Skeletal muscle tissue (tissue), 4 donors: Measurements from ENCODE around the gene SCYL3. TPM values are rescaled to one million over a fixed set of nuclear protein-coding genes. Genes with fewer than 3 reads are reported as not detected.
"Not testable (repeated sequence)": the region's sequence is repeated elsewhere in the genome, so short reads cannot be mapped to it uniquely, and the experiment has no call there.

ENCODE experiments used
- H3K27ac ChIP-seq: one replicate; pipeline ENCODE4 v1.7.0; 2013; ENCODE audit warnings: mild to moderate bottlenecking, low read depth, low read length, inconsistent platforms
- H3K27me3 ChIP-seq, 3 donors: one replicate each; pipeline ENCODE4 v1.7.0; 2013; ENCODE audit warnings: low read length in 3 of 3; ENCODE audit not compliant: control insufficient read depth in 3 of 3, insufficient read depth in 3 of 3
- H3K36me3 ChIP-seq, 3 donors: one replicate each; pipeline ENCODE4 v1.7.0; 2013; ENCODE audit warnings: low read length in 3 of 3; ENCODE audit not compliant: control insufficient read depth in 3 of 3, insufficient read depth in 3 of 3
- H3K4me1 ChIP-seq, 3 donors: one replicate each; pipeline ENCODE4 v1.7.0; 2013; ENCODE audit warnings: low read length in 3 of 3, mild to moderate bottlenecking in 3 of 3; ENCODE audit not compliant: control insufficient read depth in 3 of 3, insufficient read depth in 3 of 3
- H3K4me3 ChIP-seq, 3 donors: one replicate each; pipeline ENCODE4 v1.7.0; 2013; ENCODE audit warnings: low read length in 3 of 3
- H3K9ac ChIP-seq, 3 donors: one replicate each; pipeline ENCODE4 v1.7.0; 2013; ENCODE audit warnings: low read length in 3 of 3, mild to moderate bottlenecking in 3 of 3, moderate library complexity in 2 of 3, low read depth in 1 of 3
- H3K9me3 ChIP-seq, 3 donors: one replicate each; pipeline ENCODE4 v1.7.0; 2013; ENCODE audit warnings: low read length in 3 of 3; ENCODE audit not compliant: control insufficient read depth in 3 of 3
- total RNA-seq: library from RNA; depleted of rRNA; stranded (reverse); fragments of >200 nt; gene quantifications from one replicate; pipeline ENCODE4 v1.2.3, GENCODE V29; 2014
- donor health status: Osteomylitis.

Gene SCYL3
- total RNA-seq, 1 donor from 2014 or later, result 8.4 TPM

GRCh38 chr1:169924063-169924462 lies 30.4 kb upstream of the SCYL3 start:
- Histone ChIP-seq H3K27ac (no peak overlapping the region), H3K4me1 (no peaks in the 10 kb centered on the region), H3K4me3 (no peak overlapping the region), H3K9me3 (no peaks in the 10 kb centered on the region), H3K36me3 (peaks cover 0 to 3% (median under 1%) of the 10 kb centered on the region in 3 donors), H3K9ac (no peak overlapping the region), H3K27me3 (no peaks in the 10 kb centered on the region)

- Histone ChIP-seq H3K4me3 (no peak overlapping the region), H3K9ac (no peak overlapping the region), H3K27me3 (no peaks in the 10 kb centered on the region), H3K27ac (no peak overlapping the region), H3K9me3 (no peaks in the 10 kb centered on the region), H3K36me3 (peaks cover 0 to 3% (median 3%) of the 10 kb centered on the region in 3 donors), H3K4me1 (no peaks in the 10 kb centered on the region)
Measured at GRCh38 chr1:169921080-169921479, 27.4 kb upstream of the SCYL3 start.

GRCh38 chr1:169918927-169919326 lies 25.2 kb upstream of the SCYL3 start:
- H3K4me3 ChIP-seq, result no peak overlapping the region
- no peak overlapping the region for H3K9ac ChIP-seq
- H3K9me3 ChIP-seq, result no peaks in the 10 kb centered on the region
- peaks cover 0 to 3% (median 3%) of the 10 kb centered on the region in 3 donors for H3K36me3 ChIP-seq
- H3K27ac ChIP-seq, result no peak overlapping the region
- no peaks in the 10 kb centered on the region for H3K4me1 ChIP-seq
- H3K27me3 ChIP-seq, result no peaks in the 10 kb centered on the region

- H3K9ac ChIP-seq, H3K27ac ChIP-seq, H3K4me3 ChIP-seq, H3K4me1 ChIP-seq, H3K27me3 ChIP-seq, H3K9me3 ChIP-seq, H3K36me3 ChIP-seq: not testable (repeated sequence)
Measured at GRCh38 chr1:169918220-169918619, 24.5 kb upstream of the SCYL3 start.

GRCh38 chr1:169915150-169915549 lies 21.5 kb upstream of the SCYL3 start:
- Histone ChIP-seq H3K9ac (no peak overlapping the region), H3K36me3 (peaks cover 0 to 3% (median 0%) of the 10 kb centered on the region in 3 donors), H3K4me1 (no peaks in the 10 kb centered on the region), H3K4me3 (no peak overlapping the region), H3K27me3 (no peaks in the 10 kb centered on the region), H3K27ac (no peak overlapping the region), H3K9me3 (no peaks in the 10 kb centered on the region)

- Histone ChIP-seq H3K27me3 (no peaks in the 10 kb centered on the region), H3K4me3 (no peak overlapping the region), H3K9ac (no peak overlapping the region), H3K36me3 (peaks cover 0 to 3% (median 0%) of the 10 kb centered on the region in 3 donors), H3K27ac (no peak overlapping the region), H3K9me3 (no peaks in the 10 kb centered on the region), H3K4me1 (no peaks in the 10 kb centered on the region)
Measured at GRCh38 chr1:169914531-169914930, 20.8 kb upstream of the SCYL3 start.

- H3K4me1 ChIP-seq, result no peaks in the 10 kb centered on the region
- no peak overlapping the region for H3K4me3 ChIP-seq
- H3K27me3 ChIP-seq, result no peaks in the 10 kb centered on the region
- H3K9ac ChIP-seq, result no peak overlapping the region
- H3K27ac ChIP-seq, result no peak overlapping the region
- no peaks in the 10 kb centered on the region for H3K36me3 ChIP-seq
- no peaks in the 10 kb centered on the region for H3K9me3 ChIP-seq
Measured at GRCh38 chr1:169909499-169909898, 15.8 kb upstream of the SCYL3 start.

- Histone ChIP-seq H3K9me3 (no peaks in the 10 kb centered on the region), H3K27ac (no peak overlapping the region), H3K9ac (no peak overlapping the region), H3K27me3 (peaks cover 2 to 3% (median 2%) of the 10 kb centered on the region in 3 donors), H3K4me3 (no peak overlapping the region), H3K4me1 (no peaks in the 10 kb centered on the region), H3K36me3 (no peaks in the 10 kb centered on the region)
Measured at GRCh38 chr1:169906938-169907337, 13.2 kb upstream of the SCYL3 start.

GRCh38 chr1:169904834-169905233 lies 11.1 kb upstream of the SCYL3 start:
- H3K9me3 ChIP-seq, result no peaks in the 10 kb centered on the region
- no peaks in the 10 kb centered on the region for H3K4me1 ChIP-seq
- H3K36me3 ChIP-seq, result no peaks in the 10 kb centered on the region
- no peak overlapping the region for H3K9ac ChIP-seq
- no peak overlapping the region for H3K27ac ChIP-seq
- no peak overlapping the region for H3K4me3 ChIP-seq
- peaks cover 2 to 12% (median 3%) of the 10 kb centered on the region in 3 donors for H3K27me3 ChIP-seq

- no peak overlapping the region for H3K27ac ChIP-seq
- no peaks in the 10 kb centered on the region for H3K4me1 ChIP-seq
- no peak overlapping the region for H3K9ac ChIP-seq
- H3K4me3 ChIP-seq, result no peak overlapping the region
- peaks cover 2 to 20% (median 3%) of the 10 kb centered on the region in 3 donors for H3K27me3 ChIP-seq
- H3K36me3 ChIP-seq, result no peaks in the 10 kb centered on the region
- H3K9me3 ChIP-seq, result no peaks in the 10 kb centered on the region
Measured at GRCh38 chr1:169902751-169903150, 9.1 kb upstream of the SCYL3 start.

GRCh38 chr1:169901115-169901514 lies 7.4 kb upstream of the SCYL3 start:
- no peaks in the 10 kb centered on the region for H3K9me3 ChIP-seq
- peaks cover 4 to 31% (median 11%) of the 10 kb centered on the region in 3 donors for H3K27me3 ChIP-seq
- H3K27ac ChIP-seq, result no peak overlapping the region
- H3K4me3 ChIP-seq, result no peak overlapping the region
- H3K4me1 ChIP-seq, result no peaks in the 10 kb centered on the region
- no peak overlapping the region for H3K9ac ChIP-seq
- H3K36me3 ChIP-seq, result no peaks in the 10 kb centered on the region
